Osteoblast (primary cell): Measurements from ENCODE around the gene LCTL. TPM values are rescaled to one million over a fixed set of nuclear protein-coding genes. Genes with fewer than 3 reads are reported as not detected.
A peak's percentile ranks its signal among the peaks of the same experiment; 100 is the strongest.

Experiments
- DNase-seq: peaks from one replicate; pipeline ENCODE4 v3.0.0; 2011; ENCODE audit warnings: low spot score, mixed read lengths; ENCODE audit not compliant: insufficient read length; ENCODE audit errors: missing footprints
- H2AFZ ChIP-seq: 2 replicates; pipeline ENCODE4 v1.6.0; 2011; ENCODE audit warnings: mild to moderate bottlenecking, low read length
- H3K27ac ChIP-seq: 2 replicates; pipeline ENCODE4 v1.5.1; 2011; ENCODE audit warnings: mild to moderate bottlenecking, low read depth, low read length, moderate library complexity
- H3K27me3 ChIP-seq: 2 replicates; pipeline ENCODE4 v1.6.0; 2012; ENCODE audit warnings: mild to moderate bottlenecking, control low read depth, inconsistent platforms, low read length, moderate library complexity; ENCODE audit not compliant: insufficient read depth
- H3K36me3 ChIP-seq: 2 replicates; pipeline ENCODE4 v1.5.1; 2011; ENCODE audit warnings: mild to moderate bottlenecking, low read length, control low read depth, moderate library complexity; ENCODE audit not compliant: insufficient read depth
- H3K4me1 ChIP-seq: 2 replicates; pipeline ENCODE4 v1.5.1; 2011; ENCODE audit warnings: mild to moderate bottlenecking, low read length, control low read depth, moderate library complexity; ENCODE audit not compliant: insufficient read depth
- H3K4me2 ChIP-seq: 2 replicates; pipeline ENCODE4 v1.6.0; 2011; ENCODE audit warnings: mild to moderate bottlenecking, low read length; ENCODE audit not compliant: insufficient read depth
- H3K4me3 ChIP-seq: fragments of 200-600 bp; sonication (generic); 3 replicates; pipeline ENCODE4 v1.5.1; 2012; ENCODE audit warnings: mild to moderate bottlenecking, low read length, inconsistent platforms; ENCODE audit not compliant: insufficient read depth
- H3K79me2 ChIP-seq: 2 replicates; pipeline ENCODE4 v1.6.0; 2012; ENCODE audit warnings: mild to moderate bottlenecking, low read length, control low read depth, inconsistent platforms; ENCODE audit not compliant: insufficient read depth
- H3K9me3 ChIP-seq: 2 replicates; pipeline ENCODE4 v1.5.1; 2011; ENCODE audit warnings: low read depth, low read length, control low read depth
- H4K20me1 ChIP-seq: 2 replicates; pipeline ENCODE4 v1.6.0; 2012; ENCODE audit warnings: mild to moderate bottlenecking, low read length, control low read depth; ENCODE audit not compliant: insufficient read depth
- total RNA-seq: library from RNA; depleted of rRNA; stranded (reverse); fragments of >200 nt; gene quantifications from 2 replicates; pipeline ENCODE4 v1.2.3, GENCODE V29; 2012
- TF ChIP-seq, protein P1 (sequence below): IDR thresholded peaks from 2 replicates; pipeline ENCODE4 v1.5.1; 2011; ENCODE audit warnings: mild to moderate bottlenecking, low read depth, low read length, moderate library complexity; ENCODE audit errors: extremely low read depth

Gene LCTL
- total RNA-seq, 1 donor, result 1.4 TPM

DNA sequence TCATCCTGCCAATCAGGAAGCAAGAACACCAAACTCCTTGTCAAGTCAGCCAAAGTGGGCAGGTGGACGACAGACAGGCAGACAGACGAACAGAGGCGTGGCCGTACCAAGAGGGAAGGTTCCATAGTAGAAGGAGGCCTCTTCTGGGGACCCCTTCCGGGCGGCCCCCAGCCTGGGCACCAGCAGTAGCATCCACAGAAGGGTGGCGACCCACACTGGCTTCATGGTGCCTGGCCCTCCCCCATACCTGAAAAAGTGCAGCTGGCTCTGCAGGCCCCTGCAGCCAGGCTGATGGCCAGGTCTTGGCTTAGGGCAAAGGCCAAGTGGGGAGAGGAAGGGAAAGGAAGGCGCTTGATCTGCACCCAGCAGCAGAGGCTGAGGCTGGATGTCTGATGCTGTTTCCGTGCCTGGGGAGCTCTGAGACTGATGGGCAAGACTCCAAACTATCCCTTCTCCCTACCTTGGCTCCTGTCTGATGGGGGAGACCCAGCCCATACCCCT, 607 bp downstream of the LCTL start:
- Histone ChIP-seq H4K20me1 (no peaks in the 10 kb centered on the region), H3K4me3 (peak overlapping the region; percentile 62), H3K79me2 (no peaks in the 10 kb centered on the region), H3K27ac (peak overlapping the region; percentile 46), H3K9me3 (no peaks in the 10 kb centered on the region), H3K4me2 (peak overlapping the region; percentile 88), H3K4me1 (peaks cover 17% of the 10 kb centered on the region), H3K27me3 (no peaks in the 10 kb centered on the region), H3K36me3 (no peaks in the 10 kb centered on the region), H2AFZ (peak overlapping the region; percentile 93)
- DNase-seq, result no peak
- TF ChIP-seq, protein P1, sequence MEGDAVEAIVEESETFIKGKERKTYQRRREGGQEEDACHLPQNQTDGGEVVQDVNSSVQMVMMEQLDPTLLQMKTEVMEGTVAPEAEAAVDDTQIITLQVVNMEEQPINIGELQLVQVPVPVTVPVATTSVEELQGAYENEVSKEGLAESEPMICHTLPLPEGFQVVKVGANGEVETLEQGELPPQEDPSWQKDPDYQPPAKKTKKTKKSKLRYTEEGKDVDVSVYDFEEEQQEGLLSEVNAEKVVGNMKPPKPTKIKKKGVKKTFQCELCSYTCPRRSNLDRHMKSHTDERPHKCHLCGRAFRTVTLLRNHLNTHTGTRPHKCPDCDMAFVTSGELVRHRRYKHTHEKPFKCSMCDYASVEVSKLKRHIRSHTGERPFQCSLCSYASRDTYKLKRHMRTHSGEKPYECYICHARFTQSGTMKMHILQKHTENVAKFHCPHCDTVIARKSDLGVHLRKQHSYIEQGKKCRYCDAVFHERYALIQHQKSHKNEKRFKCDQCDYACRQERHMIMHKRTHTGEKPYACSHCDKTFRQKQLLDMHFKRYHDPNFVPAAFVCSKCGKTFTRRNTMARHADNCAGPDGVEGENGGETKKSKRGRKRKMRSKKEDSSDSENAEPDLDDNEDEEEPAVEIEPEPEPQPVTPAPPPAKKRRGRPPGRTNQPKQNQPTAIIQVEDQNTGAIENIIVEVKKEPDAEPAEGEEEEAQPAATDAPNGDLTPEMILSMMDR, result no peak

DNA sequence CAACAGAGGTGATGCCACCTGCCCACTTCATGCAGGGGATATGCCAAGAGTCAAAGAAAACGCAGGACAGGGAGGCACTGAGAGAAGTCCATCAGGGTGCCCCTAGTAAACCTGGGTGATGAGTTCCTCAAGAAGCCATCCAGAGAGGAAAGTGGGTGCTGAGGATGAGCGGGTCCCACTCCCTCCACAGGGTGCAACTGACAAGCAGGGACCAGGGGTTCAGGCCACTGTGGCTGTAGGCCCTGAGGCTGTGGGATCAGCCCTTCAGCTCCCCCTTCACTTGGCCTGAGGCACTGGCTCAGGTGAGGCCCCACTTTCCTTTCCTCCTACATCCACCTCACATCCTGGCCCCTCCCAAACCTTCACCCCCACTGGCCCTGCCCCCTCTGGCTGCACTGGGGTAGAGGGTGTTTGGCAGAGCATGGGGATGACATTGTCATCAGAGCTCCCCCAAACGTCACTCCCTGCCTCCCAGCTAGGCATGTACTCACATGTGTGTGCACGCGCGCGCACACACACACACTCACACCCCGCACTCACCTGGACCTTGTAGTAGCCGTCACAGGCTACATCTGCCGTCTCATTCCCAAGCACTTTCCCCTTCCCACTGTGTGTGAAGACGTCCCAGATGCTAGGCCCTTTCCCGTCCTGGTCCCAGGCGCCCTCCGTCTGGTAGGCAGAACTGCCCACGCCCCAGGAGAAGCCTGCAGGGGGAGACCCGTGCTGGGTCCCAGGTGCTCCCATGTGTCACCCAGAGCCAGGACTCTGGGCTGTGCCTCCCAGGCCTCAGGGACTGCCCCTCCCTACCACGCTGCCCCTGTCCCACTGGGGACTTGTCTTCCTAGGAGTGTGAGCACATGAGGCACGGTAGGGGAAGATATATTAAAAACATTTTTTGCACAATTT, 1.4 kb downstream of the LCTL start:
- Histone ChIP-seq H3K79me2 (no peaks in the 10 kb centered on the region), H2AFZ (no peak overlapping the region), H3K9me3 (no peaks in the 10 kb centered on the region), H3K27ac (no peak overlapping the region), H3K27me3 (no peaks in the 10 kb centered on the region), H3K4me3 (no peak overlapping the region), H3K4me2 (no peak overlapping the region), H4K20me1 (no peaks in the 10 kb centered on the region), H3K36me3 (no peaks in the 10 kb centered on the region), H3K4me1 (peaks cover 17% of the 10 kb centered on the region)
- TF ChIP-seq, protein P1, result no peak
- DNase-seq, result no peak

DNA sequence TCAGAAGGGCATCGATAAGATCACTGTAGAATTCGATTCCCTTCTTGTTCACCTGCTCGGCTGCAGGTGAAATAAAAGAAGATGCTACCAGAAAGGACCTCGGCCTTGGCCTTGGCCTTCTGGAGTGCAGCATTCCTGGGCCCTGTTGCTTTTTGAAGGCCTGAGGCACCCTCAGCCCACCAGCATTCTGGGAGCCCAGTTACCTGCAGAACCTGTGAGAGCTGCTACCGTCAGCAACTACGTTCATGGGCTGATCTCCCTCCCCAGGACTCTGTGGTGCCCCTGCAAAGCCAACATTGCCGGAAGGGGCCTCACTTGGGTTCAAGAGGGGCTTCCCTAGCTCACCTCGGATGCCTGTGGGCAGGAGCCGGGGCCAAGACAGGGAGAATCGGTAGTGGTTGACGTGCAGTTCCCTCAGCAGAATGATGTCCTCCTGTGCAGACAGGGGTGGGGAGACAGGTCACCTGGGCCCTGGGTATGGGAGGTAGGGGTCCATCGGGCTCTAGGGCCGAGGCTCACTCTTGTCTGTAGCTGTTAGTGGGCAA, 2.2 kb downstream of the LCTL start:
- Histone ChIP-seq H3K9me3 (no peaks in the 10 kb centered on the region), H3K4me3 (no peak overlapping the region), H4K20me1 (no peaks in the 10 kb centered on the region), H3K36me3 (no peaks in the 10 kb centered on the region), H3K27me3 (no peaks in the 10 kb centered on the region), H3K79me2 (no peaks in the 10 kb centered on the region), H3K27ac (no peak overlapping the region), H3K4me2 (no peak overlapping the region), H3K4me1 (peaks cover 17% of the 10 kb centered on the region), H2AFZ (no peak overlapping the region)
- no peak for DNase-seq
- TF ChIP-seq, protein P1, result no peak

DNA sequence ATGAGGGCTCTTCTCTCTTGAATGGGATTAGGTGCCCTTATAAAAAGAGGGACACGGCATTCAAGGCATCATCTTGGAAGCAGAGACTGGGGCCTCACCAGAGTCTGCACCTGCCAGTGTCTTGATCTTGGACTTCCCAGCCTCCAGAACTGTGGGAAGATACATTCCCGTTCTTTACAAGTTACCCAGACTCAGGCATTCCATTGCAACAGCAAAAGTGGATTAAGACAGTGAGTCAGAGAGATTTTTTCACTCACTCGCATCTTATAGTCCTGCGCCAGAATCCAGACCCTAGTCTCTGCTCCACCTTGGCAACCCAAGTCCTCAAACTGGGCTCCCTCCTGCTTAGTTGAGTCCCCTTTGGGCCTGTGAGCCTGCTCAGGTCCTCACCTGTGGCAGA, 2.7 kb downstream of the LCTL start:
- H3K36me3 ChIP-seq, result no peaks in the 10 kb centered on the region
- TF ChIP-seq, protein P1, result no peak
- no peak overlapping the region for H3K27ac ChIP-seq
- no peaks in the 10 kb centered on the region for H3K79me2 ChIP-seq
- H3K4me2 ChIP-seq, result no peak overlapping the region
- H3K4me3 ChIP-seq, result no peak overlapping the region
- no peak for DNase-seq
- no peaks in the 10 kb centered on the region for H3K9me3 ChIP-seq
- H2AFZ ChIP-seq, result no peak overlapping the region
- no peaks in the 10 kb centered on the region for H4K20me1 ChIP-seq
- H3K27me3 ChIP-seq, result no peaks in the 10 kb centered on the region
- H3K4me1 ChIP-seq, result peaks cover 17% of the 10 kb centered on the region
